GM21367 (cell line): Measurements from ENCODE around the gene PHLDB2.

Source experiments
- ATAC-seq: cut with Tn5 transposase; IDR thresholded peaks from one replicate; pipeline ENCODE4 v1.9.1; 2021; ENCODE audit not compliant: unreplicated experiment

The PHLDB2 gene

DNA sequence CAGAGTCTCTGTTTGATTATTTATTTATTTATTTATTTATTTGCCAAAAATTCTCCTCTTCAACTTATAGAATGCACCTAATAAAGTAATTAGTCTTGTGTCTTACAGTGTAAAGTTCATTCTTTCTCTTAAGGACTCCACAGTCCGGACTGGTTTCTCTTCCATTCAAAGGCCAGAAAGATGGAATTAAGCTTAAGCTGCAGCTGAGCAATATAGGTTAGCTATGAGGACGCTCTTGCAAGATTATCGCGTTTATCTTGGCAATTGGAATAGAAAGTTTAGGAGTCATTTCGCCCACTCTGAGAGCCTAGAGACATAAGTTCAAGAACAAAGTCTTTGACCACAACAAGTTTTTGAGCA lies 154.7 kb downstream of the PHLDB2 start:
- no peak for ATAC-seq

DNA sequence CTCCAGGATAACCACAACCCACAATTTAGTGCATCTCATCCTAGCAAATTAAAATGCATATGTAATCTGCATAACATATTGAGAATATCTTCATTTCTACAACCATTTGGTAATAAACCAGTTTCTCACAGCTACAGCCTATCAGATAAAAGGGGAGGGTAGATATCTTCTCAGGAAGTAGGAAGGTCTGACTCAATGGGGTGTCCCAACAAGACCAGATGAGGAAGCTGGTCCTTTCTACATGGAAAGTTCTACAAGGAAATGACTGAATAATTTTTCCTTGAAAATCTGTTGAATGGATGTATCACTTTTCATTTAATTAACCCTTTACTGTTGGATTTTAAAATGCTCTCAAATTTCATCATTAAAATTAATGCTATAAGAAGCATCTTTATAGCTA lies 158.0 kb downstream of the PHLDB2 start:
- no peak for ATAC-seq

DNA sequence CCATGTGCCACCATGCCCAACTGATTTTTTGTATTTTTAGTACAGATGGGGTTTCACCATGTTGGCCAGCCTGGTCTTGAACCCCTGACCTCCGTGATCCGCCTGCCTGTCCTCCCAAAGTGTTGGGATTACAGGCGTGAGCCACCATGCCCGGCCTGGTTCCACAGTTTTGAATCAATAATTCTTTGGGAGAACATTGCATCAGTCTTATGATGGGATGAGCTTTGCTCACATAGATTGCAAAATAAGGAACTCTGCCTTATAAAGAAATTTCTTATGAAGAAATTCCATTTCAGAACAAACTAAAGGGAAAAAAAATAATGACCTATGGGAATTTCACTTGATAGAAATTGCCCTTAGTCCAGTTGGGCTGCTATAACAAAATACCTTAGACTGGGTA lies 159.6 kb downstream of the PHLDB2 start:
- no peak for ATAC-seq

DNA sequence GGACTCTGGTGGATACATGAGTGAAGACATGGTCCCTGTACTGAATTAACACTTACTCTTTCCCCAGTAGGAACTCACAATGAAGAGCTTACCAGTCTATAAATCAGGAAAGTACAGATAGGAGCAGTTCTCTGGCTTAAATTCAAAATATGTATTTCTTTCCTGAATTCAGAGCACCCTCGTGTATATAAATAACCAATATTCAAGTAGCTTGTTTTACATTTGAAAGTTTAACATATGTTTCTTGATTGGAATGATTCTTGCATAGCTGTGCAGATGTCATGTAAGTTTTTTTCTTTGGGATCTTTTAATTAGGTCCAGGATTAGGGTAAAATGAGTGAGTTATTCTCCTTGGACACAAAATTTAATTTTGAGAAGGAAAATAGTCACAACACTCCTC lies 160.7 kb downstream of the PHLDB2 start:
- ATAC-seq, result no peak

DNA sequence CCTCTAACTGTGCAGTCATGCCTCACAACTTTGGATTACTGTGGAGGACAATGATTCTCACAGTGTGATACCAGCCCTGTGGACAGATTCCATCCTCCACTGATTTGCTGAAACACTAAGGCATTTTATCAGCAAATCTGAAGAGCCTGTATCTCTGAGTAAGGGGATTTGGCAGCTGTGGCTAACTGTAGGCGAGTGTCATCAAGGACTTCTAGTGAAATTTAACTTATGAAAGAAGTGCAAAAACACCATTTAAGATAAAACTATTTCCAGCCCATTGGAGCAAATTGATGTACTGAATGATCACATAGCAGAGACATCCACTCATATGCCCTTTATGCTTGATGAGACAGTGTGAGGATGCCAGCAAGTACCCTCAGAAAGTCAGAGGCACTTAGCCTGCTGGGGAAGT lies 161.6 kb downstream of the PHLDB2 start:
- ATAC-seq, result no peak
